Mucosa of rectum (tissue), 2 donors: ENCODE data around the gene STXBP5.

Experiments used
- H3K27ac ChIP-seq, 2 donors: one replicate each; pipeline ENCODE4 v1.7.0; 2013; ENCODE audit warnings: inconsistent platforms in 2 of 2, low read depth in 2 of 2, low read length in 2 of 2
- H3K27me3 ChIP-seq, 2 donors: one replicate each; pipeline ENCODE4 v1.7.0; 2013; ENCODE audit warnings: low read length in 2 of 2; ENCODE audit not compliant: control insufficient read depth in 2 of 2, insufficient read depth in 2 of 2
- H3K36me3 ChIP-seq, 2 donors: one replicate each; pipeline ENCODE4 v1.7.0; 2013; ENCODE audit warnings: low read length in 2 of 2; ENCODE audit not compliant: control insufficient read depth in 2 of 2, insufficient read depth in 2 of 2
- H3K4me1 ChIP-seq, 2 donors: one replicate each; pipeline ENCODE4 v1.7.0; 2013; ENCODE audit warnings: low read length in 2 of 2, mild to moderate bottlenecking in 1 of 2; ENCODE audit not compliant: control insufficient read depth in 2 of 2, insufficient read depth in 2 of 2
- H3K4me3 ChIP-seq, 2 donors: one replicate each; pipeline ENCODE4 v1.7.0; 2013; ENCODE audit warnings: low read length in 2 of 2
- H3K9ac ChIP-seq, 2 donors: one replicate each; pipeline ENCODE4 v1.7.0; 2013; ENCODE audit warnings: low read length in 2 of 2, low read depth in 1 of 2, mild to moderate bottlenecking in 1 of 2
- H3K9me3 ChIP-seq, 2 donors: one replicate each; pipeline ENCODE4 v1.7.0; 2013; ENCODE audit warnings: low read length in 2 of 2; ENCODE audit not compliant: control insufficient read depth in 2 of 2
- donor health status: healthy.
- donor health status: Normal muscosa, but diverticular disease.

STXBP5 gene

GRCh38 chr6:147161974-147162495, 42.2 kb upstream of the STXBP5 start:
- Histone ChIP-seq H3K9ac (no peak overlapping the region), H3K36me3 (no peaks in the 10 kb centered on the region), H3K27me3 (no peaks in the 10 kb centered on the region), H3K4me3 (no peak overlapping the region), H3K9me3 (no peaks in the 10 kb centered on the region), H3K4me1 (peaks cover 0 to 4% of the 10 kb centered on the region in 2 donors), H3K27ac (no peak overlapping the region)

GRCh38 chr6:147164761-147165160, 39.5 kb upstream of the STXBP5 start:
- no peak overlapping the region for H3K4me3 ChIP-seq
- no peaks in the 10 kb centered on the region for H3K27me3 ChIP-seq
- no peaks in the 10 kb centered on the region for H3K9me3 ChIP-seq
- H3K9ac ChIP-seq: no peak overlapping the region
- H3K27ac ChIP-seq: no peak overlapping the region
- H3K36me3 ChIP-seq: no peaks in the 10 kb centered on the region
- H3K4me1 ChIP-seq: peaks cover 0 to 4% of the 10 kb centered on the region in 2 donors

GRCh38 chr6:147166360-147166944, 37.8 kb upstream of the STXBP5 start:
- no peaks in the 10 kb centered on the region for H3K27me3 ChIP-seq
- H3K4me1 ChIP-seq: peaks cover 0 to 4% of the 10 kb centered on the region in 2 donors
- no peak overlapping the region for H3K9ac ChIP-seq
- no peaks in the 10 kb centered on the region for H3K36me3 ChIP-seq
- no peak overlapping the region for H3K27ac ChIP-seq
- no peaks in the 10 kb centered on the region for H3K9me3 ChIP-seq
- H3K4me3 ChIP-seq: no peak overlapping the region

GRCh38 chr6:147166992-147167391, 37.2 kb upstream of the STXBP5 start:
- no peaks in the 10 kb centered on the region for H3K27me3 ChIP-seq
- no peaks in the 10 kb centered on the region for H3K36me3 ChIP-seq
- H3K4me1 ChIP-seq: peaks cover 0 to 4% of the 10 kb centered on the region in 2 donors
- no peak overlapping the region for H3K4me3 ChIP-seq
- H3K27ac ChIP-seq: no peak overlapping the region
- H3K9ac ChIP-seq: no peak overlapping the region
- no peaks in the 10 kb centered on the region for H3K9me3 ChIP-seq

GRCh38 chr6:147167576-147168461, 36.4 kb upstream of the STXBP5 start:
- Histone ChIP-seq H3K9ac (no peak overlapping the region), H3K27me3 (no peaks in the 10 kb centered on the region), H3K36me3 (no peaks in the 10 kb centered on the region), H3K9me3 (no peaks in the 10 kb centered on the region), H3K4me1 (no peaks in the 10 kb centered on the region), H3K27ac (no peak overlapping the region), H3K4me3 (no peak overlapping the region)

GRCh38 chr6:147169529-147169928, 34.7 kb upstream of the STXBP5 start:
- H3K4me3 ChIP-seq: no peak overlapping the region

GRCh38 chr6:147170269-147170668, 33.9 kb upstream of the STXBP5 start:
- Histone ChIP-seq H3K27ac (no peak overlapping the region), H3K4me3 (no peak overlapping the region), H3K27me3 (no peaks in the 10 kb centered on the region), H3K36me3 (no peaks in the 10 kb centered on the region), H3K9ac (no peak overlapping the region), H3K4me1 (no peaks in the 10 kb centered on the region), H3K9me3 (no peaks in the 10 kb centered on the region)

More at GRCh38 chr6:147169529-147169928, 34.7 kb upstream of the STXBP5 start:
- Histone ChIP-seq H3K9ac (no peak overlapping the region), H3K4me1 (no peaks in the 10 kb centered on the region), H3K27ac (no peak overlapping the region), H3K36me3 (no peaks in the 10 kb centered on the region), H3K9me3 (no peaks in the 10 kb centered on the region), H3K27me3 (no peaks in the 10 kb centered on the region)

GRCh38 chr6:147173140-147173539, 31.1 kb upstream of the STXBP5 start:
- no peaks in the 10 kb centered on the region for H3K9me3 ChIP-seq
- H3K27me3 ChIP-seq: no peaks in the 10 kb centered on the region
- H3K4me3 ChIP-seq: no peak overlapping the region
- no peak overlapping the region for H3K27ac ChIP-seq
- H3K4me1 ChIP-seq: no peaks in the 10 kb centered on the region
- no peak overlapping the region for H3K9ac ChIP-seq
- no peaks in the 10 kb centered on the region for H3K36me3 ChIP-seq

GRCh38 chr6:147173675-147174308, 30.4 kb upstream of the STXBP5 start:
- Histone ChIP-seq H3K4me3 (no peak overlapping the region), H3K9me3 (no peaks in the 10 kb centered on the region), H3K4me1 (no peaks in the 10 kb centered on the region), H3K9ac (no peak overlapping the region), H3K36me3 (no peaks in the 10 kb centered on the region), H3K27ac (no peak overlapping the region), H3K27me3 (no peaks in the 10 kb centered on the region)

GRCh38 chr6:147176795-147177194, 27.4 kb upstream of the STXBP5 start:
- no peaks in the 10 kb centered on the region for H3K36me3 ChIP-seq
- no peak overlapping the region for H3K4me3 ChIP-seq
- no peak overlapping the region for H3K27ac ChIP-seq
- H3K4me1 ChIP-seq: no peaks in the 10 kb centered on the region
- no peak overlapping the region for H3K9ac ChIP-seq
- H3K27me3 ChIP-seq: no peaks in the 10 kb centered on the region
- H3K9me3 ChIP-seq: no peaks in the 10 kb centered on the region
